Measurements from ENCODE around the gene ARHGAP20.
"Not testable (repeated sequence)": the region's sequence is repeated elsewhere in the genome, so short reads cannot be mapped to it uniquely, and the experiment has no call there.

Gene ARHGAP20

GRCh38 chr11:110712659-110713448 lies 617 bp upstream of the ARHGAP20 start:
- no peak for DNase-seq

DNA sequence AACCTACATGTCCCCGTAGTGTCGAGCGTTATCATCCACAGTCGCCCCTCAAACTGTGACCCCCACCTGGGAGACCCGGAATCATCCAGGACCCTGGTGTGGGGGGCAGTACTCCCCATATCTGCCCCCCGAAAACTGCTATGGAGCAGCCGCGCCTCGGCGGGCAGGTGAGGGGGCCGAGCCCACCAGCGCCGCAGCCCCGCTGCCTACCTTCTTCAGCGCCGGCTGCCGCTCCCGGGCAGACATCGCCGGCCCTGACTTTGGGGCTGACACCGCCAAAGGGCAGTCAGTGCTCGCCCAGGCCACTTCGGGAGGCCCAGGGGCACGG lies 825 bp downstream of the ARHGAP20 start:
- DNase-seq: no peak

DNA sequence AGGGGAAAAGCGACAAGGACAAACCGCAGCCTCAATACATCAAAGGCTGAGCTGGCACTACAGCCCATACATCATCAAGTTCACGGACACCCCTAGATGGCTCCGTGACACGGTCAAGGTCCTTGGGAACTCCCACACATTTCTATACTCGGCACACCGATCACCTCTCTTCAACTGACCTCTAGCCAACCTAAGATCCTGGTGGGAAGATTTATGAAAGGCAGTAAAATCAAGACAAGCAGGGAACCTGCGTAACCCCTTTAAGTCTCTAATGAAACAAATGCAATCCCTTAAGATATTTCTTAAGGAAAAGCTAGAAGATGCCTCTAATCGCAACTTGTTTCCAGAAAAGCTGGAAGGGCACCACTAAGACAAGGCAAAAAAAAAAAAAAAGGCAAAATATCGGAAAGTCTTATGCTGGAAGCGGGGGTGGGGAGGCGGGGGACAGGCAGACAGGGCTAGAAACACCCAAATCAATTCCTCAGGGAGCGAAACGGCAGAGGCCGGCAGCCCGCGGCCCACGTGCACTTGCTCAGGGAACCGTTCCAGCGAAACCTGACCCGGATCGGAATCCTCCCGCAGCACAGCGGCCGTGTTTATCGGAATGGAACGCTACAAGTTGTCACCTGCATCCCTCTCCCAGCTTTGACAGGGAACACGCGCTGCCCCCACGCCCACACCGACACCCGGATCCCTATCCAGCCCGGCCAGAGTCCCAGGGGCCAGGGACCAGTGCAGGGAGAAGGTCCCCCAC lies 1.4 kb downstream of the ARHGAP20 start:
- DNase-seq: no peak

GRCh38 chr11:110704210-110704864 lies 7.9 kb downstream of the ARHGAP20 start:
- no peak for DNase-seq

DNA sequence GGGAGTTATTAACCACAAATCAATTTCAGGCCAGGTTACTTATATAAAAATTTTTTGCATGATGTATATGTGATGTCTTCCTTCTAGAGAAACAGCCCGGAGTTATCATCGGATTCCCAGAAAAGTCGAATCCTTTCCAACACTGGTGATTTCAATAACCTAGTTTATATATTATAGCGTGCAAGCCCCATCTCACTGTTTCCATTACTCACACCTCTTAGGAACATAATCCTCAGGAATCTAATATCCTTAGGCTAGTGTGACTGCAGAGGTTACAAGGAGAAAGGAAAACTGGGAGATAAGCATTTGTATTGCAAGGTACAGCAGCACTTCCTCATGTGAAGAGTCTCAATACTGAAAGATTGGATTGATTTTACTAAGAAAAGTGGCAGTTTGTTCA lies 20.3 kb downstream of the ARHGAP20 start:
- no peak for DNase-seq

GRCh38 chr11:110689306-110689705 lies 22.9 kb downstream of the ARHGAP20 start:
- DNase-seq: no peak

GRCh38 chr11:110679323-110679975 lies 32.8 kb downstream of the ARHGAP20 start:
- no peak for DNase-seq

GRCh38 chr11:110675548-110675947 lies 36.7 kb downstream of the ARHGAP20 start:
- DNase-seq: no peak

GRCh38 chr11:110665689-110666465 lies 46.4 kb downstream of the ARHGAP20 start:
- no peak for DNase-seq

DNA sequence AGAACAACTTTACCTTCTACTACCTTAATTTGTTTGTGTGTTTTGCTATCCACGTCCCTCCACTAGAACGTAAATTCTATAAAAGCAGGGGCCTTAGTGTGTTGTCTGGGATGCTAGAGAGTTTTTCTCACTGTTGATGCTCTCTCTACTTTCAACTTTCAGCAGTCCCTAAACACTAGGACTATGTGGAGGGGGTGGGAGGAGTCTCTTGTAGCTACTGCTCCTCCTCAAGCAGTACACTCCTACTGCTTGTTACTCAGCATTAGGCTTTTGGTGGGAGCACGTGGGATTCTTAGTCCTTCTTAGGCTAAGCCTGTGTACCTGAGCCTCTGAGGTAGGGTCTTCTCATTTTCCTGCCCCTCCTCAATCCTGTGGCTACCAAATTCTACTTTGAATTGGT lies 56.3 kb downstream of the ARHGAP20 start:
- DNase-seq: no peak

DNA sequence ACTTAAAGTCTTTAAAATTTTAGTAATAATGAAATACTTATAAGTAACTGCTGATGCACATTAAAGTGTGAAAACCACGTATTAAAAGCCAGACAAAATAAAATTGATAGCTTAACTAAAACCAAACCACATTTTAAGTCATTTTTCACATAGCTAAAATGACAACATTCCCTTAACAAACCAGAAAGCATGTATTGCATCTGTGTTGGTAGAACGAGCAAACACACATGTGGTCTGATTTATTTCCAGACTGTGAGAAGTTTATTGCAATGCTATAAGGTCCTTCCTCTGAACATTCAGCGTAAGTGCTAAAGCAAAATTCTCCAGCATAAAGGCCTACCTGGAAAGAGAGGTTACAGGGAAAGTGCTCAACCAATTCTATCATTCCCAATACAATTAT lies 57.8 kb downstream of the ARHGAP20 start:
- DNase-seq: no peak

DNA sequence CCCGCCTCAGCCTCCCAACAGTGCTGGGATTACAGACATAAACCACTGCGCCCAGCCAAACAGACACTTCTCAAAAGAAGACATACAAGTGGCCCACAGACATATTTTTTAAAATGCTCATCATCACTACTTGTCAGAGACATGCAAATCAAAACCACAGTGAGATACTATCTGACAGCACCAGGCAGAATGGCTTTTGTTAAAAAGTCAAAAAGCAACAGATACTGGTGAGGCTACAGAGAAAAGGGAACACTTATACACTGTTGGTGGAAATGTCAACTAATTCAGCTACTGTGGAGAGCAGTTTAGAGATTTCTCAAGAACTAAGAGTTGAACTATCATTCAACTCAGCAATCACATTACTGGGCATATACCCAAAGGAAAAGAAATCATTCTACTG lies 67.0 kb downstream of the ARHGAP20 start:
- DNase-seq: no peak

GRCh38 chr11:110634370-110634769 lies 77.9 kb downstream of the ARHGAP20 start:
- no peak for DNase-seq

DNA sequence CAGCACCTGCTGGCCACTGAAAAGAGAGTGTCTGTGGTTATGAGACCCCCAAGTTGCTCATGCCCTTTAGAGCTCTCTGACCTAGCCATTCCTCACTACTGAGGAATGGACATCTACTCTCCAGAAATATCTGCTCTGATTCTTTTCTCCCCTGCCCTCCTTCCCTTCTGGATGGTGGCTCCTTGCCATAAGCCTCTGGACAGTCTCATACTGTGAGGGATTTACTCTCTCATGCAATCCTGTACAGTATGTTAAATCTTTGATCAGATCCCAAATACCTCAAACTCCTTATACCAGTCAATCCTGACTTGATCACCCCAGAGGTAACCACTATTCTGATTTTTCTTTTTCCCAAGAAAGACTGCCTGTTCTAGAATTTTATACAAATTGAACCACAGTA lies 80.7 kb downstream of the ARHGAP20 start:
- DNase-seq: no peak

DNA sequence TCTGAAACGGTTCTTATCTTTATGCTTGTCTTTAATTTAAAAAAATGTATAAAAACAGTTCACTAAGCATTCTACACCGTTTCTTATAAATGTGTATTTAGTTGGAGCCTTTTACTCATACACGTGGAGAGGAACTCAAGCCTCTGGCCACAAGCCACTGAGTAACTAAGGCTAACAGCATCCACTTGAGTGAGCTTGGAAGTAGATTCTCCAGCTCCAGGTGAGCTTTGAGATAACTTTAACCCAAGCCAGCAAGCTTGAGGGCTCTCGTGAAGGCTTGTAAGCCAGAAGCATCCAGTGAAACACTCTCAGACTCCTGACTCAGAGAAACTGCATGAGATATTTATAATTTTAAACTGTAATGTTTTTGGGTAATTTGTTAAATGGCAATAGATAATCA lies 82.6 kb downstream of the ARHGAP20 start:
- DNase-seq: no peak

GRCh38 chr11:110621826-110622225 lies 90.4 kb downstream of the ARHGAP20 start:
- no peak for DNase-seq

DNA sequence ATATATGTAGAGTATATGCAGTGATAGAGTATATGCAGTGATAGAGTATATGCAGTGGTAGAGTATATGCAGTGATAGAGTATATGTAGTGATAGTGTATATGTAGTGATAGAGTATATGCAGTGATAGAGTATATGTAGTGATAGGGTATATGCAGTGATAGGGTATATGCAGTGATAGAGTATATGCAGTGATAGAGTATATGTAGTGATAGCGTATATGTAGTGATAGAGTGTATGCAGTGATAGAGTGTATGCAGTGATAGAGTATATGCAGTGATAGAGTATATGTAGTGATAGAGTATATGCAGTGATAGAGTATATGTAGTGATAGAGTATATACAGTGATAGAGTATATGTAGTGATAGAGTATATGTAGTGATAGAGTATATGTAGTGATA lies 92.9 kb downstream of the ARHGAP20 start:
- DNase-seq: not testable (repeated sequence)

- DNase-seq: no peak
Measured at GRCh38 chr11:110614031-110614430, 98.2 kb downstream of the ARHGAP20 start.

DNA sequence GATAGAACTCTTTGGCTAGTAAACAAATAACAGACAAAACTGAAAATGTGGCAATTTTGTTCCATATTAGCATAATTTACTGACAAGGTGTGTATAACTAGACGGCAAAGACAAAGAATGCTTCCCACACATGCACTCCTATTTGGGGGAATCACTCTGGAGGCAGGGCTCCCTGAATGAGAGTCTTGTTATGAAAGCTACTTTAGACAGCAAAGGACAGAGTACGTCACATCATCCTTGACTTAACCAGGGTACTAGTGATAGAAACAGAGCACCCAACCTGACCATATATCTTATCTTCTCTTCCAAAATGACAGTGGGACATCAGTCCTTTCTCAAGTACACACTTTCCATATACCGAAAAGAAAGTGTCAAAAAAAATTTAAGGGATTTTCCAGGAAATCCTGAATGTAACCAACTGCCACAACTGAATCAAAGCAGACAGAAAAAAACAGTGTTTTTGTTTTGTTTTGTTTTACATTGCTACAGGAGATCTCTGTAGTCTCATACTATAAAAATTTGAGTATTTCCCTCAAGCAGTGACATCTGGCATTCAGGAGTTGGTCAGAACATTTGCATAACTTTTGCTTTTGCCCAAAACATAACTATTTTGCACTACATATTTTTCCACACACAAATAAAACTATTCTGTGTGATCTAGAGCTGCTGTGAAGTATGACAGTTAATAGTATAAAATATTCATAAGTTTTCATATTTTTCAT lies 98.9 kb downstream of the ARHGAP20 start:
- DNase-seq: no peak

GRCh38 chr11:110606415-110606814 lies 105.8 kb downstream of the ARHGAP20 start:
- no peak for DNase-seq

DNA sequence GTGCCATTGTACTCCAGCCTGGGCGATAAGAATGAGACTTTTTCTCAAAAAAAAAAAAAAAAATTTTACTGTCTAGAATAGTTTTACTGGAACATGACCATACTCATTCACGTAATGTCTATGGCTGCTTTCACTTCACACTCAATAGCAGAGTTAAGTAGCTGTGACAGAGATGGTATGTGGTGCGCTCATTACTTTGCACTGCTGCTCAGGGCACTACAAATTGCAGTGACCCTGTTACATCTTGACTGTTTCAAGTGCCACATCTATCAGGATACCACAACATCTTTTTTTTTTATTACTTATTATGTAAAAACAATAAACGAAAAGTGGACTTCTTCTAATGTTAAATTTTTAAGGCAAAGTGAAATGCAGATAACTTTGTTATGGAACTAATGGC lies 110.3 kb downstream of the ARHGAP20 start:
- DNase-seq: no peak

GRCh38 chr11:110600322-110600721 lies 111.9 kb downstream of the ARHGAP20 start:
- no peak for DNase-seq
